SK-N-SH treated with all-trans-retinoic acid at 6 μM for 48 hours (cell line): ENCODE measurements around the gene CIZ1.

Experiments used
- ATAC-seq: fragments of 200-7000 bp; cut with Tn5 transposase; 3 replicates; pipeline ENCODE4 v1.9.1; 2020; ENCODE audit warnings: mild to moderate bottlenecking, moderate library complexity
- ARNTL ChIP-seq: fragments of 450-650 bp; formaldehyde crosslinking; IDR thresholded peaks from 2 replicates; pipeline ENCODE4 v1.5.0; 2020; ENCODE audit warnings: low read depth, mild to moderate bottlenecking, moderate library complexity, borderline replicate concordance
- CREB5 ChIP-seq: fragments of 250-450 bp; sonication (Bioruptor Pico); IDR thresholded peaks from 2 replicates; pipeline ENCODE4 v1.5.1; 2020; ENCODE audit warnings: low read depth, mild to moderate bottlenecking, moderate library complexity
- CSRNP3 ChIP-seq: fragments of 250-450 bp; sonication (Bioruptor Pico); IDR thresholded peaks from 2 replicates; pipeline ENCODE4 v1.5.1; 2021; ENCODE audit warnings: mild to moderate bottlenecking, moderate library complexity
- ESRRG ChIP-seq: fragments of 250-450 bp; sonication (Bioruptor Pico); IDR thresholded peaks from 2 replicates; pipeline ENCODE4 v1.6.1; 2021; ENCODE audit warnings: mild to moderate bottlenecking
- OSR1 ChIP-seq: fragments of 250-450 bp; sonication (Bioruptor Pico); IDR thresholded peaks from 2 replicates; pipeline ENCODE4 v1.8.0; 2022; ENCODE audit warnings: moderate library complexity, mild to moderate bottlenecking, inconsistent platforms
- PATZ1 ChIP-seq: fragments of 250-450 bp; sonication (Bioruptor Pico); IDR thresholded peaks from 2 replicates; pipeline ENCODE4 v1.8.0; 2020; ENCODE audit warnings: mild to moderate bottlenecking, moderate library complexity, borderline replicate concordance
- POU6F1 ChIP-seq: fragments of 250-450 bp; sonication (Bioruptor Pico); IDR thresholded peaks from 2 replicates; pipeline ENCODE4 v1.8.0; 2021; ENCODE audit warnings: low read depth, mild to moderate bottlenecking, moderate library complexity, borderline replicate concordance
- PPARA ChIP-seq: fragments of 250-450 bp; sonication (Bioruptor Pico); IDR thresholded peaks from 2 replicates; pipeline ENCODE4 v1.5.0; 2020; ENCODE audit warnings: mild to moderate bottlenecking, borderline replicate concordance
- RARB ChIP-seq: fragments of 250-450 bp; sonication (Bioruptor Pico); IDR thresholded peaks from 2 replicates; pipeline ENCODE4 v1.8.0; 2021; ENCODE audit warnings: mild to moderate bottlenecking, moderate library complexity
- SNAI2 ChIP-seq: fragments of 250-450 bp; sonication (Bioruptor Pico); IDR thresholded peaks from 2 replicates; pipeline ENCODE4 v1.5.0; 2020; ENCODE audit warnings: mild to moderate bottlenecking, moderate library complexity
- TCF4 ChIP-seq: fragments of 250-450 bp; sonication (Bioruptor Pico); IDR thresholded peaks from 2 replicates; pipeline ENCODE4 v1.8.0; 2021; ENCODE audit warnings: mild to moderate bottlenecking, moderate library complexity, borderline replicate concordance
- TOX ChIP-seq: fragments of 250-450 bp; sonication (Bioruptor Pico); IDR thresholded peaks from 2 replicates; pipeline ENCODE4 v1.8.0; 2021; ENCODE audit warnings: mild to moderate bottlenecking, moderate library complexity, borderline replicate concordance
- TSHZ2 ChIP-seq: fragments of 250-450 bp; sonication (Bioruptor Pico); IDR thresholded peaks from 2 replicates; pipeline ENCODE4 v1.5.0; 2020; ENCODE audit warnings: mild to moderate bottlenecking, moderate library complexity
- ZFP3 ChIP-seq: fragments of 250-450 bp; sonication (Bioruptor Pico); IDR thresholded peaks from 2 replicates; pipeline ENCODE4 v1.5.0; 2020; ENCODE audit warnings: mild to moderate bottlenecking, moderate library complexity
- ZFP30 ChIP-seq: fragments of 450-650 bp; formaldehyde crosslinking; IDR thresholded peaks from 2 replicates; pipeline ENCODE4 v1.5.0; 2022; ENCODE audit warnings: mild to moderate bottlenecking, moderate library complexity
- ZNF565 ChIP-seq: fragments of 450-650 bp; formaldehyde crosslinking; conservative IDR thresholded peaks from 2 replicates; pipeline ENCODE4 v1.5.0; 2020; ENCODE audit warnings: low read depth, mild to moderate bottlenecking, moderate library complexity
- ZNF70 ChIP-seq: fragments of 450-650 bp; formaldehyde crosslinking; IDR thresholded peaks from 2 replicates; pipeline ENCODE4 v1.5.0; 2020; ENCODE audit warnings: mild to moderate bottlenecking, moderate library complexity
- ZNF8 ChIP-seq: fragments of 450-650 bp; formaldehyde crosslinking; IDR thresholded peaks from 2 replicates; pipeline ENCODE4 v1.5.0; 2020; ENCODE audit warnings: mild to moderate bottlenecking, moderate library complexity

The CIZ1 gene

GRCh38 chr9:128142596-128142995 is 48.8 kb downstream of the CIZ1 start:
- no peak for ATAC-seq
- TF ChIP-seq TOX (CRISPR knock-in tag) (no peak), ESRRG (CRISPR knock-in tag) (no peak), ZNF8 (CRISPR knock-in tag) (no peak), ZFP3 (CRISPR knock-in tag) (no peak), TSHZ2 (CRISPR knock-in tag) (no peak), ZFP30 (no peak), CREB5 (CRISPR knock-in tag) (no peak), ZNF70 (CRISPR knock-in tag) (no peak), POU6F1 (CRISPR knock-in tag) (no peak), ARNTL (CRISPR knock-in tag) (no peak), OSR1 (CRISPR knock-in tag) (no peak), RARB (CRISPR knock-in tag) (no peak)

DNA sequence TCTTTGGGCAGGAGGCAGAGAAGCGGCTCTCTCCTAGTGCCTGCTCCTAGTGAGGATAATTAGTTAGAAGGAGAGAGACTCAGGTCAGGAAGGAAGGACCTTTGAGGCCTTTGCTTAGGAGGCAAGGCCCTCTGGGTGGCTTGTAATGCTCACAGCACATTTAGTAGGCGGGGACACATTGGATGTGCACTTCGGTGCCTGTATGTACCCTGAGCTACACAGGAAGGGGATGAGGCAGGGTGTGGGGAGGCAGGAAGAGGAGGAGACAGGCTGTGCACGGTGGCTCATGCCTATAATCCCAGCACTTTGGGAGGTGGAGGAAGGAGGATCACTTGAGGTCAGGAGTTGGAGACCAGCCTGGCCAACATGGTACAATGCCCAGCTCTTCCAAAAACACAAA is 49.3 kb downstream of the CIZ1 start:
- no peak for ATAC-seq
- TF ChIP-seq OSR1 (CRISPR knock-in tag) (no peak), ZNF70 (CRISPR knock-in tag) (no peak), ESRRG (CRISPR knock-in tag) (no peak), PATZ1 (CRISPR knock-in tag) (no peak), TOX (CRISPR knock-in tag) (no peak), CSRNP3 (CRISPR knock-in tag) (no peak), TCF4 (CRISPR knock-in tag) (no peak), POU6F1 (CRISPR knock-in tag) (no peak), ZNF8 (CRISPR knock-in tag) (no peak), SNAI2 (CRISPR knock-in tag) (no peak), ZNF565 (CRISPR knock-in tag) (no peak), CREB5 (CRISPR knock-in tag) (no peak), PPARA (CRISPR knock-in tag) (no peak)
